Fibroblast of upper back skin (primary cell): ENCODE measurements around the gene PFDN4.

Experiments used
- DNase-seq: peaks from one replicate; pipeline ENCODE4 v3.0.0-alpha.2; 2013

PFDN4 gene

GRCh38 chr20:54174457-54175175 is 33.3 kb upstream of the PFDN4 start:
- no peak for DNase-seq

GRCh38 chr20:54176610-54177009 is 31.3 kb upstream of the PFDN4 start:
- peak; percentile 71 for DNase-seq

GRCh38 chr20:54177378-54177777 is 30.5 kb upstream of the PFDN4 start:
- DNase-seq: no peak

- DNase-seq: no peak
These were observed 29.6 kb upstream of the PFDN4 start for GRCh38 chr20:54178256-54178655.

GRCh38 chr20:54179946-54180345 is 27.9 kb upstream of the PFDN4 start:
- DNase-seq: no peak

- DNase-seq: no peak
These were observed 27.0 kb upstream of the PFDN4 start for GRCh38 chr20:54180931-54181330.

- no peak for DNase-seq
These were observed 23.8 kb upstream of the PFDN4 start for GRCh38 chr20:54184071-54184470.

- no peak for DNase-seq
These were observed 22.8 kb upstream of the PFDN4 start for GRCh38 chr20:54184904-54185626.

- DNase-seq: peak; percentile 56
These were observed 19.6 kb upstream of the PFDN4 start for GRCh38 chr20:54188132-54188849.

- DNase-seq: peak; percentile 39
These were observed 18.3 kb upstream of the PFDN4 start for GRCh38 chr20:54189630-54190029.

GRCh38 chr20:54190217-54190616 is 17.7 kb upstream of the PFDN4 start:
- peak; percentile 56 for DNase-seq

GRCh38 chr20:54193817-54194216 is 14.1 kb upstream of the PFDN4 start:
- DNase-seq: no peak

- peak; percentile 55 for DNase-seq
These were observed 13.0 kb upstream of the PFDN4 start for GRCh38 chr20:54194724-54195438.

- no peak for DNase-seq
These were observed 12.1 kb upstream of the PFDN4 start for GRCh38 chr20:54195483-54196472.

GRCh38 chr20:54197621-54198604 is 10.0 kb upstream of the PFDN4 start:
- peak; percentile 77 for DNase-seq

GRCh38 chr20:54199283-54199682 is 8.6 kb upstream of the PFDN4 start:
- DNase-seq: no peak

GRCh38 chr20:54199721-54200176 is 8.1 kb upstream of the PFDN4 start:
- peak; percentile 74 for DNase-seq

- DNase-seq: no peak
These were observed 7.2 kb upstream of the PFDN4 start for GRCh38 chr20:54200487-54201267.

GRCh38 chr20:54201268-54201846 is 6.5 kb upstream of the PFDN4 start:
- no peak for DNase-seq
